Skeletal muscle satellite cell (primary cell): ENCODE data around the gene KLHL26.
A peak's percentile ranks its signal among the peaks of the same experiment; 100 is the strongest.
"Not testable (repeated sequence)": the region's sequence is repeated elsewhere in the genome, so short reads cannot be mapped to it uniquely, and the experiment has no call there.

Experiments
- H3K27me3 ChIP-seq: 2 replicates; pipeline ENCODE4 v1.7.0; 2013; ENCODE audit warnings: low read length; ENCODE audit not compliant: control insufficient read depth, insufficient read depth
- H3K36me3 ChIP-seq: 2 replicates; pipeline ENCODE4 v1.7.0; 2013; ENCODE audit warnings: mild to moderate bottlenecking, control low read depth, low read length; ENCODE audit not compliant: insufficient read depth
- H3K4me1 ChIP-seq: 2 replicates; pipeline ENCODE4 v1.7.0; 2013; ENCODE audit warnings: low read length; ENCODE audit not compliant: control insufficient read depth, insufficient read depth
- H3K4me2 ChIP-seq: 2 replicates; pipeline ENCODE4 v1.7.0; 2013; ENCODE audit warnings: mild to moderate bottlenecking, low read length
- H3K4me3 ChIP-seq: 2 replicates; pipeline ENCODE4 v1.7.0; 2013; ENCODE audit warnings: low read length
- H3K9ac ChIP-seq: 2 replicates; pipeline ENCODE4 v1.7.0; 2013; ENCODE audit warnings: mild to moderate bottlenecking, low read depth, low read length, moderate library complexity
- H3K9me3 ChIP-seq: replicated peaks from 2 replicates; pipeline ENCODE4 v1.7.0; 2013; ENCODE audit warnings: mild to moderate bottlenecking, control low read depth, low read length

The KLHL26 gene

DNA sequence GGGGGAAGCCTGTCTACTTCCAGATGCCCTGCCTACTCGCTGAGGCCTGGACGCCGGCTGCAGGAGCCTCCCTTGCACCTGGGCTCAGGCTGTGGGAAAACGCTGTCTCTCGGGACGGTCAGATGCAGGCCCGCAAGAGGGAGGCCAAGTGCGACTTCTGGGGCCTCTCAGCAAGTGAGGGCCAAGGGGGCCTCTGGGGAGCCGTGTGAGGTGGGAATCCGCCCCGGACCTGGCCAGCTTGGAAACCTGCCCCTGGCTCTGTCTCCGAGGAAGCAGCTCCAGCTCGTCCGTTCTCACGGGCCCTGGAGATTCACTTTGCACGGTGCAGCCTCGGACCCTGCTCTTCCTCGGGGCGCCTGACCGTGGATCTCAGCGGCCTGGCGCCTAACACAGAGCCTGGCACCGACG lies 35.2 kb downstream of the KLHL26 start:
- no peaks in the 10 kb centered on the region for H3K27me3 ChIP-seq
- peaks cover 21% of the 10 kb centered on the region for H3K36me3 ChIP-seq
- H3K4me3 ChIP-seq: no peak overlapping the region
- H3K4me1 ChIP-seq: peaks cover 32% of the 10 kb centered on the region
- no peak overlapping the region for H3K9ac ChIP-seq
- H3K4me2 ChIP-seq: peak overlapping the region; percentile 31
- no peaks in the 10 kb centered on the region for H3K9me3 ChIP-seq

DNA sequence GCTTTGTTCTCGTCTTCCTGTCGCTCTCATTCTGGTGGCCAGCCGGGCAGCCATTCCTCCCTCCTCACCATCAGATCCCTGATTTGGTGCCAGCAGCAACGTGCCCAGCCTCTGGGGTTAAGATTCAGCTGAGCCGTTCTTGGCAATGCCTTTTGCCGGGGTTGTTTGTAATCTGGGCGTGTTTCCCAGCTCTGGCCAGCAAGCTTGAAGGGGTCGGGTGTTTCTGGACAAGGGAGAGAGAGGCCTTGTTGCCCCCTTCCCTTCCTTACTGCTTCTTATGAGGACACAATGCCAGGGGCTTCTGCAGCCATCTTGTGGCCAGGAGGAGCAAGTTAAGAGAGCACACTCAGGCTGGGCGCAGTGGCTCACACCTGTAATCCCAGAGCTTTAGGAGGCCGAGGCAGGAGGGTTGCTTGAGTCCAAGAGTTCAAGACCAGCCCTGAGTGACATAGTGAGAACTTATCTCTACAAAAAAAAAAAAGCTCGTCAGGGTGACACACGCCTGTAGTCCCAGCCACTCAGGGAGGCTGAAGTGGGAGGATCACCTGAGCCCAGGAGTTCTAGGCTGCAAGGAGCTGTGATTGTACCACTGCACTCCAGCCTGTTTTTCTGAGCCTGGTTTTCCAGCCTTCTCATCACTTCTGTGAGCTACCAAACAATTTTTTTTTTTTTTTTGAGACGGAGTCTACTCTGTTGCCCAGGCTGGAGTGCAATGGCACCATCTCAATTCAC lies 35.9 kb downstream of the KLHL26 start:
- Histone ChIP-seq H3K36me3 (peaks cover 17% of the 10 kb centered on the region), H3K27me3 (no peaks in the 10 kb centered on the region), H3K9ac (no peak overlapping the region), H3K9me3 (no peaks in the 10 kb centered on the region), H3K4me1 (peaks cover 39% of the 10 kb centered on the region), H3K4me2 (peak overlapping the region; percentile 31), H3K4me3 (no peak overlapping the region)

DNA sequence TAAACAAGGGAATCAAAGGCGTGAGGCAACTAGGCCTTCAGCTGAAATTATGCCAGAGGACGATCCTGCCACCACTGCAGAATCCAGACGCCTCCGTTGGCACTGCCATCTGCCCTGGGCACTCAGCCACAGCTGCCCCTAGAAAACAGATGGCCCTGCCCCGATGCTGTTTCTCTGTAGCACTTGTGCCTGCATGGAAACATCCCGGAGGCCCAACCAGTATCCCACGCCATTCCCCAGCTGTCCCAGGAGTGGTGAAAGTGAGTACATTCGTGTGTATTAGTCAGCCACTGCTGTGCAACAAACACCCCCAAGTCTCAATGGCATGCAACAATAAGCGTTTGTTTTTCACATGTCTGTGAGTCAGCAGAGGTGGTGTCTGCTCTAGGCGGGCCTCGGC lies 37.8 kb downstream of the KLHL26 start:
- Histone ChIP-seq H3K9ac (no peak overlapping the region), H3K9me3 (no peaks in the 10 kb centered on the region)

DNA sequence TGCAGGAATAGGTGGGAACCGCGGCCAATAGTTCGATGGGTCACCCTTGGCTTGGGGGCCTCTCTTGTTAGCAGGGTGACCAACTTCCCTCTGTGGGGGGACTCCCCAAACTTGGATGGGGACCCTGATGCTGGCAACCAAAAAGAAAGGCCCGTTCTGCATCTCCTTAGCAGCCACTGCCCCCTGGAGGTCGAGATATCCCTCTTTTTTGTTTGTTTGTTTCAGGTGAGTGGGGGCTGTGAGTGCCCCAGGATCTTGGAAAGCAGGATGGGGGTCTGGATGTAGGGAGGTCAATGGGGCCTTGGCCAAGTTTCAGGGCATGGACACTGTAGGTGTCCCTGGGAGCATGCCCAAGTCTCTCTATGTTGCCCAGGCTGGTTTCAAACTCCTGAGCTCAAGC lies 39.0 kb downstream of the KLHL26 start:
- Histone ChIP-seq H3K9ac (no peak overlapping the region), H3K4me3 (no peak overlapping the region), H3K36me3 (no peaks in the 10 kb centered on the region), H3K27me3 (no peaks in the 10 kb centered on the region), H3K9me3 (no peaks in the 10 kb centered on the region), H3K4me2 (no peak overlapping the region), H3K4me1 (peaks cover 41% of the 10 kb centered on the region)

More for the DNA sequence above, 37.8 kb downstream of the KLHL26 start:
- H3K27me3 ChIP-seq: no peaks in the 10 kb centered on the region
- H3K4me2 ChIP-seq: no peak overlapping the region
- peaks cover 44% of the 10 kb centered on the region for H3K4me1 ChIP-seq
- peaks cover 4% of the 10 kb centered on the region for H3K36me3 ChIP-seq
- H3K4me3 ChIP-seq: no peak overlapping the region

DNA sequence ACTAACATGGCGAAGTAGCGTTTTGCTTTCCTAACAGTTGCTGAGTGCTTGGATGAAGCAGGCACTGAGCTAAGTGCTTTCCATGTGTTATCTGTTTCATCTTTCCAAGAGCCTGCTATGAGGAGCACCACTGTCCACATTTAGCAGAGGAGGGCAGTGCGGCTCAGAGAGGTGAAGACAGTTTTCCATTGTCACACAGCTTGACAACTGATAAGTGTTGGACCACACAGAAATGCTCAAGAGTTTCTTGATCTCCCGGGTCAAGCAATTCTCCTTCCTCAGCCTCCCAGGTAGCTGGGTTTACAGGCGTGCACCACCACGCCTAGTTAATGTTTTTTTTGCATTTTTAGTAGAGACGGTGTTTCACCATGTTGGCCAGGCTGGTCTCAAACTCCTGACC lies 39.9 kb downstream of the KLHL26 start:
- no peak overlapping the region for H3K9ac ChIP-seq
- H3K4me3 ChIP-seq: no peak overlapping the region
- no peaks in the 10 kb centered on the region for H3K27me3 ChIP-seq
- H3K4me1 ChIP-seq: peaks cover 40% of the 10 kb centered on the region
- H3K9me3 ChIP-seq: no peaks in the 10 kb centered on the region
- no peaks in the 10 kb centered on the region for H3K36me3 ChIP-seq
- no peak overlapping the region for H3K4me2 ChIP-seq

DNA sequence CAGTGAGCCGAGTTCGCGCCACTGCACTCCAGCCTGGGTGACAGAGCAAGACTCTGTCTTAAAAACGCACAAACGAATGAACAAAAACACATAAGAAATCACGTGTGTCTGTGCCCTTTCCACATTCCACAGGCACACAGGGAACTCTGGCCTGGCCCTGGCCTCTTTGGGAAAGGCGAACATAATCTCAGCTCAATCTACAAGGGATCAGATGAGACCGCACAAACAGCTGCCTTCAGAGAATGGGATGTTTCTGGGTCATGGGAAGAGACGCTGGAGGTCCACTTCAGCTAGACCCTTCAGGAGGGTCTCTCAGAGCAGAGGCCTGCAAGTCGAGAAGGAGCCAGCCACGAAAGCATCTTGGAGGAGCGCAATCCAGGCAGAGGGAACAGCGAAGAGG lies 40.3 kb downstream of the KLHL26 start:
- Histone ChIP-seq H3K27me3 (no peaks in the 10 kb centered on the region), H3K36me3 (no peaks in the 10 kb centered on the region), H3K9ac (peak overlapping the region; percentile 29), H3K4me1 (peaks cover 35% of the 10 kb centered on the region), H3K4me2 (peak overlapping the region; percentile 50), H3K4me3 (no peak overlapping the region), H3K9me3 (no peaks in the 10 kb centered on the region)

DNA sequence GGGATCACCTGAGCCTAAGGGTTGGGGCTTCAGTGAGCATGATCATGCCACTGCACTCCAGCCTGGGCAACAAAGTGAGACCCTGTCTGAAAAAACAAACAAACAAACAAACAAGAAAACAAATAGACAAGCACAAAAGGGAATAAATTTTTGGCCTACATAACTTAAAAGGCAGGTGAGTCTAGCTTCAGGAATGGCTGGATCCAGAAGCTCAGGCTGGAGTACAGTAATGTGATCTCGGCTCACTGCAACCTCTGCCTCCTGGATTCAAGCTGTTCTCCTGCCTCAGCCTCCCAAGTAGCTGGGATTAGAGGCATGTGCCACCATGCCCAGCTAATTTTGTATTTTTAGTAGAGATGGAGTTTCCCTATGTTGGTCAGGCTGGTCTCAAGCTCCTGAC lies 43.3 kb downstream of the KLHL26 start:
- not testable (repeated sequence) for H3K27me3 ChIP-seq, H3K9ac ChIP-seq, H3K4me2 ChIP-seq, H3K9me3 ChIP-seq, H3K4me3 ChIP-seq, H3K36me3 ChIP-seq
- H3K4me1 ChIP-seq: peaks cover 38% of the 10 kb centered on the region

DNA sequence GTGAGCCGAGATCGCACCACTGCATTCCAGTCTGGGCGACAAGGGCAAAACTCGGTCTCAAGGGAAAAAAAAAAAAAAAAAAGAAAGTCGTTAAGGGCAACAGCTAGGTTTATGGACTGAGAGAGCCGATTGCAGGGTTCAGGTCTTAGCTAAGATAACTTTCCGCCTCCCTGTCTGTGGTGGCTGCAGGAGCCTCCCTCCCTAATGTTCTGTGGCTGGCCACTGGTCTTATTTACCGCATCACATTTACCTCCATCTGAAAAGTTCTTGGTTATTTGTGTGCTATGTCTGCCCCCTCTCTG lies 45.9 kb downstream of the KLHL26 start:
- no peaks in the 10 kb centered on the region for H3K9me3 ChIP-seq
- peak overlapping the region; percentile 96 for H3K4me2 ChIP-seq
- H3K4me3 ChIP-seq: peak overlapping the region; percentile 90
- peak overlapping the region; percentile 87 for H3K9ac ChIP-seq
- no peaks in the 10 kb centered on the region for H3K27me3 ChIP-seq
- peaks cover 35% of the 10 kb centered on the region for H3K4me1 ChIP-seq
- H3K36me3 ChIP-seq: no peaks in the 10 kb centered on the region

DNA sequence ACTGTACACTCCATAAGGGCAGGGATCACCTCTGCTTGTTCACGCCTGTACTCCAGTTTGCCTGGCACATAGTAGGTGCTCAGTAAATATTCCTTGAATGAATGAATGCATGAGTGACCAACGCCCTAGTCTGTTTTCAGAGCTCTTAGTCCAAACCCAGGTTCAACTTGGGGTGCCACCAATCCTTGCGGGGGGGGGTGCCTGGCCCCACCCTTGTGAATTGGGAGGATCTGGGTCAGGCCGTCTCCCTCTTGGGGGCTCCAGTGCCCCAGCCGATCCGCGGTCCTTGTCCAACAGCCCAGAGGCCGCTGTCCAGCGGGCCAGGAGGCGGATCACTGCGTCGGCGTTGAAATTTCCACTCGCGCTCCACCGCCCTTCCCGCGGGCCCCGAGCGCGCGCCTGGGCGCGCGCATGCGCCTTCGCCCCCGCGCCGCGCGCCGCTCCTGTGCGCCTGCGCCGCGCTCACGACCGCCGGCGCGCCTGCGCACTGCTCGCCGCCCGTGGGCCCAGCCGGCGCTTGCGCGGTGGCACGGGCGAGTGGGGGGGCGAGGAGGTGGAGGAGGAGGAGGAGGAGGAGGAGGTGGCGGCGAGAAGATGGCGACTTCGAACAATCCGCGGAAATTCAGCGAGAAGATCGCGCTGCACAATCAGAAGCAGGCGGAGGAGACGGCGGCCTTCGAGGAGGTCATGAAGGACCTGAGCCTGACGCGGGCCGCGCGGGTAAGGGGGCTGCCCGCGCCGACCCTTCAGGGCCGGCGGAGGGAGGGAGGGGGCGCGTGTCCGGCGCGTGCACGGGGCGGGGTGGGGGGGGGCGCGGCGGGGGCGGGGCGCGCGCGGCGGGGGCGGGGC lies 46.5 kb downstream of the KLHL26 start, which contains the start of gene CRTC1:
Gene CRTC1, plus strand, starts transcription at position 572 of the 849 bp plus-strand sequence. Its CDS starts 23 bp downstream, at position 595.
- H3K9me3 ChIP-seq: no peaks in the 10 kb centered on the region
- H3K9ac ChIP-seq: peak within 1 kb of the TSS; percentile 87
- H3K27me3 ChIP-seq: no peaks in the 10 kb centered on the region
- no peaks in the 10 kb centered on the region for H3K36me3 ChIP-seq
- H3K4me1 ChIP-seq: peaks cover 30% of the 10 kb centered on the region
- peak within 1 kb of the TSS; percentile 96 for H3K4me2 ChIP-seq
- peak within 1 kb of the TSS; percentile 90 for H3K4me3 ChIP-seq

DNA sequence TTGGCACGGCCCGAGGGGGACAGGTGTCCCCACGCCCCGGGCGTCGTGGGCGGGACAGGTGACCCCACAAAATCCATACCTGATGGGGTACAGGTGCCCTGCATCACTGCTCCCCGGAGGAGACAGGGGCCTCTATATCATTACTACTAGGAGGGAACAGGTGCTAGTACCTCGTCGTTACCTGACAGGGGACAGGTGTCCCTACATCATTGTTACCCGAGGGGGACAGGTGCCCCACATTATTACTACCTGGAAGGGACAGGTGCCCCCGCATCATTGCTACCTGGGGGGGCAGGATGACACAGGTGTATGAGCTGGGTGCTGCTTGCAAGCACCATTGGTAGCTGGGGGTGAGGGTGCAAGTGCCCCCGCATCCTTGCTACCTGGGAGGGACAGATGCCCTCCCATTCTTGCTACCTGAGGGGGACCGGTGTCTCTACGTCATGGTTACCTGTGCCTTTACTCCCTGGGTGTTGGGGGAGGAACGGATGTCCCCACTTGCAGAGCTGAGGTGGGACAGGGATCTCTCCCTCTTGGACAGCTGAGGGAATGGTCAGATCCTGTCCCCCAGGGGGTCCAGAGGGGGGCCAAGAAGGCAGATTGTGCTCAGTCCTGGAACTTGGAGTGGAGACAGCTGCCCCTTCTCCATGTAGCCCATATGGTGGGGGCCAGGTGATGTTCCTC lies 47.3 kb downstream of the KLHL26 start:
- Histone ChIP-seq H3K9me3 (no peaks in the 10 kb centered on the region), H3K9ac (peak overlapping the region; percentile 49), H3K27me3 (no peaks in the 10 kb centered on the region), H3K36me3 (no peaks in the 10 kb centered on the region), H3K4me2 (peak overlapping the region; percentile 92), H3K4me3 (peak overlapping the region; percentile 90), H3K4me1 (peaks cover 25% of the 10 kb centered on the region)

DNA sequence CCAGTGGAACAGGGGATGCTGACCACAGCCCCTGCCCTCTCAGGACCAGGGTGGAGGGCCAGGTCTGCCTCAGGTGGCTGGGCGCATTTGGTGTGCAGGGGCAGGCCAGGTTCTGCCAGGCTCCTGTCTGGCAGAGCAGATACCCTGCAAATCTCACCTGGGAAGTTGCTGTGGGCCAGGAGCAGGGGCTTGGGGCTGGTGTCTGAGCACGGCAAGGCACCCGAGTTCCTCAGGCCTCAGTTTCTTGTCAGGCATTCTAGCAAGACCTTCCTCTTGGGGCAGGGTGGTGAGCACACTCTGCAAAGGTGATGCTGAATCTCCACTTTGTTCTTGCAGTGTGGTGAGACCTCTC lies 47.8 kb downstream of the KLHL26 start:
- Histone ChIP-seq H3K4me1 (peaks cover 25% of the 10 kb centered on the region), H3K4me3 (peak overlapping the region; percentile 90), H3K27me3 (no peaks in the 10 kb centered on the region), H3K9me3 (no peaks in the 10 kb centered on the region), H3K36me3 (no peaks in the 10 kb centered on the region), H3K9ac (no peak overlapping the region), H3K4me2 (peak overlapping the region; percentile 92)
